GM18520 (cell line): ENCODE data around the gene RGS6.
A peak's percentile ranks its signal among the peaks of the same experiment; 100 is the strongest.

Source experiments
- ATAC-seq: cut with Tn5 transposase; IDR thresholded peaks from one replicate; pipeline ENCODE4 v1.9.1; 2021; ENCODE audit not compliant: unreplicated experiment

RGS6 gene

GRCh38 chr14:72013721-72014345, 81.6 kb downstream of the RGS6 start:
- no peak for ATAC-seq

GRCh38 chr14:72014486-72014885, 82.3 kb downstream of the RGS6 start:
- no peak for ATAC-seq

GRCh38 chr14:72017290-72017689, 85.1 kb downstream of the RGS6 start:
- no peak for ATAC-seq

- no peak for ATAC-seq
Observed at GRCh38 chr14:72023128-72024042, 91.2 kb downstream of the RGS6 start.

- no peak for ATAC-seq
Observed at GRCh38 chr14:72024043-72024407, 91.8 kb downstream of the RGS6 start.

- no peak for ATAC-seq
Observed at GRCh38 chr14:72024504-72024903, 92.3 kb downstream of the RGS6 start.

GRCh38 chr14:72026536-72026935, 94.3 kb downstream of the RGS6 start:
- no peak for ATAC-seq

GRCh38 chr14:72027061-72027460, 94.8 kb downstream of the RGS6 start:
- ATAC-seq: no peak

- ATAC-seq: no peak
Observed at GRCh38 chr14:72033365-72033764, 101.1 kb downstream of the RGS6 start.

- ATAC-seq: no peak
Observed at GRCh38 chr14:72040528-72040927, 108.3 kb downstream of the RGS6 start.

- no peak for ATAC-seq
Observed at GRCh38 chr14:72045271-72045670, 113.0 kb downstream of the RGS6 start.

GRCh38 chr14:72045885-72046284, 113.7 kb downstream of the RGS6 start:
- ATAC-seq: no peak

GRCh38 chr14:72049462-72049861, 117.2 kb downstream of the RGS6 start:
- peak; percentile 41 for ATAC-seq

- no peak for ATAC-seq
Observed at GRCh38 chr14:72052356-72052755, 120.1 kb downstream of the RGS6 start.

- ATAC-seq: no peak
Observed at GRCh38 chr14:72053651-72054050, 121.4 kb downstream of the RGS6 start.

- ATAC-seq: no peak
Observed at GRCh38 chr14:72054911-72055310, 122.7 kb downstream of the RGS6 start.

- ATAC-seq: no peak
Observed at GRCh38 chr14:72057701-72058285, 125.6 kb downstream of the RGS6 start.

GRCh38 chr14:72060460-72060859, 128.2 kb downstream of the RGS6 start:
- ATAC-seq: no peak

- no peak for ATAC-seq
Observed at GRCh38 chr14:72060917-72061316, 128.7 kb downstream of the RGS6 start.

- ATAC-seq: no peak
Observed at GRCh38 chr14:72061718-72062117, 129.5 kb downstream of the RGS6 start.

- ATAC-seq: no peak
Observed at GRCh38 chr14:72063761-72064282, 131.6 kb downstream of the RGS6 start.

GRCh38 chr14:72064501-72064900, 132.3 kb downstream of the RGS6 start:
- no peak for ATAC-seq
